PC-3 (cell line): Measurements from ENCODE around the gene ZNF318. TPM values are rescaled to one million over a fixed set of nuclear protein-coding genes. Genes with fewer than 3 reads are reported as not detected.
A peak's percentile ranks its signal among the peaks of the same experiment; 100 is the strongest.

Experiments
- ATAC-seq: fragments of 200-7000 bp; cut with Tn5 transposase; 2 replicates; pipeline ENCODE4 v1.9.1; 2020; ENCODE audit warnings: mild to moderate bottlenecking, moderate library complexity
- BruUV-seq: library from RNA; stranded (reverse); fragments of 400-500 nt; replicated peaks from 2 replicates; lab custom pipeline; 2021; lab: Mats Ljungman, UMichigan
- CTCF ChIA-PET: fragments of 300-600 bp; sonication (Branson Sonifier 250); formaldehyde crosslinking; loops from one replicate; lab custom pipeline; 2022; ENCODE audit warnings: antibody characterized with exemption; lab: Charles Lee
- POLR2A ChIA-PET: fragments of 300-600 bp; sonication (Branson Sonifier 250); formaldehyde crosslinking; loops from one replicate; lab custom pipeline; 2022; ENCODE audit warnings: antibody characterized with exemption; ENCODE audit not compliant: unreplicated experiment; lab: Charles Lee
- DNase-seq: peaks from one replicate; pipeline ENCODE4 v3.0.0-alpha.2; 2015
- H2AFZ ChIP-seq: fragments of 300-600 bp; sonication (generic); 2 replicates; pipeline ENCODE4 v1.6.0; 2016; ENCODE audit warnings: antibody characterized with exemption, low read length
- H3F3A ChIP-seq: fragments of 300-600 bp; sonication (generic); one replicate; pipeline ENCODE4 v1.6.0; 2017; ENCODE audit warnings: antibody characterized with exemption, low read length, control low read depth, mild to moderate bottlenecking; ENCODE audit not compliant: unreplicated experiment
- H3K27ac ChIP-seq: fragments of 300-600 bp; sonication (generic); 2 replicates; pipeline ENCODE4 v1.5.1; 2016; ENCODE audit warnings: mild to moderate bottlenecking, low read length
- H3K27me3 ChIP-seq: fragments of 300-600 bp; sonication (generic); 2 replicates; pipeline ENCODE4 v1.6.1; 2016; ENCODE audit warnings: low read length, mixed read lengths
- H3K36me3 ChIP-seq: fragments of 300-600 bp; sonication (generic); 2 replicates; pipeline ENCODE4 v1.6.1; 2016; ENCODE audit warnings: low read depth, mixed run types, low read length, mixed read lengths
- H3K4me1 ChIP-seq: fragments of 300-600 bp; sonication (generic); 2 replicates; pipeline ENCODE4 v1.5.1; 2016; ENCODE audit warnings: low read length; ENCODE audit not compliant: insufficient read depth
- H3K4me2 ChIP-seq: fragments of 300-600 bp; sonication (generic); 2 replicates; pipeline ENCODE4 v1.6.0; 2016; ENCODE audit warnings: low read length
- H3K4me3 ChIP-seq: fragments of 300-600 bp; sonication (generic); 2 replicates; pipeline ENCODE4 v1.5.1; 2016; ENCODE audit warnings: mild to moderate bottlenecking, low read length, mixed read lengths
- H3K79me2 ChIP-seq: fragments of 300-600 bp; sonication (generic); 2 replicates; pipeline ENCODE4 v1.6.1; 2017; ENCODE audit warnings: low read length, mixed read lengths
- H3K9ac ChIP-seq: fragments of 300-600 bp; sonication (generic); 2 replicates; pipeline ENCODE4 v1.6.0; 2016; ENCODE audit warnings: mild to moderate bottlenecking, low read length
- H3K9me2 ChIP-seq: fragments of 300-600 bp; sonication (generic); replicated peaks from 2 replicates; pipeline ENCODE4 v1.6.1; 2016; ENCODE audit warnings: mixed run types, low read length, mixed read lengths
- H3K9me3 ChIP-seq: fragments of 300-600 bp; sonication (generic); 2 replicates; pipeline ENCODE4 v1.6.1; 2016; ENCODE audit warnings: low read length, mixed read lengths
- H4K20me1 ChIP-seq: fragments of 300-600 bp; sonication (generic); 2 replicates; pipeline ENCODE4 v1.6.1; 2016; ENCODE audit warnings: low read length, mixed read lengths
- EZH2 ChIP-seq: fragments of 300-600 bp; sonication (generic); IDR thresholded peaks from one replicate; pipeline ENCODE4 v1.6.1; 2017; ENCODE audit warnings: antibody characterized with exemption, mild to moderate bottlenecking, low read length; ENCODE audit not compliant: unreplicated experiment
- EZH2phosphoT487 ChIP-seq: fragments of 300-600 bp; sonication (generic); IDR thresholded peaks from 2 replicates; pipeline ENCODE4 v1.6.1; 2018; ENCODE audit warnings: mild to moderate bottlenecking, antibody characterized with exemption, low read length, borderline replicate concordance
- intact Hi-C: fragments of 100-400 bp; cut with micrococcal nuclease; formaldehyde crosslinking; loops from 2 replicates; pipeline ENCODE4 v1.9.0; 2023
- total RNA-seq: library from RNA; depleted of rRNA; stranded (reverse); fragments of >200 nt; gene quantifications from 2 replicates; pipeline ENCODE4 v1.2.3, GENCODE V29; 2014
- TF ChIP-seq, protein P1 (sequence below): fragments of 300-600 bp; sonication (generic); conservative IDR thresholded peaks from 2 replicates; pipeline ENCODE4 v1.5.1; 2017; ENCODE audit warnings: antibody characterized with exemption, low read depth, mild to moderate bottlenecking, low read length

The ZNF318 gene
- total RNA-seq, 1 experiment from 2014 or later = 8.2 TPM

- no peaks in the 10 kb centered on the region for H3K4me1 ChIP-seq
- no peaks in the 10 kb centered on the region for H3K79me2 ChIP-seq
- DNase-seq (no peak), ATAC-seq (peak; percentile 53; the same call in 1 of the 2 replicates)
- TF ChIP-seq, protein P1, sequence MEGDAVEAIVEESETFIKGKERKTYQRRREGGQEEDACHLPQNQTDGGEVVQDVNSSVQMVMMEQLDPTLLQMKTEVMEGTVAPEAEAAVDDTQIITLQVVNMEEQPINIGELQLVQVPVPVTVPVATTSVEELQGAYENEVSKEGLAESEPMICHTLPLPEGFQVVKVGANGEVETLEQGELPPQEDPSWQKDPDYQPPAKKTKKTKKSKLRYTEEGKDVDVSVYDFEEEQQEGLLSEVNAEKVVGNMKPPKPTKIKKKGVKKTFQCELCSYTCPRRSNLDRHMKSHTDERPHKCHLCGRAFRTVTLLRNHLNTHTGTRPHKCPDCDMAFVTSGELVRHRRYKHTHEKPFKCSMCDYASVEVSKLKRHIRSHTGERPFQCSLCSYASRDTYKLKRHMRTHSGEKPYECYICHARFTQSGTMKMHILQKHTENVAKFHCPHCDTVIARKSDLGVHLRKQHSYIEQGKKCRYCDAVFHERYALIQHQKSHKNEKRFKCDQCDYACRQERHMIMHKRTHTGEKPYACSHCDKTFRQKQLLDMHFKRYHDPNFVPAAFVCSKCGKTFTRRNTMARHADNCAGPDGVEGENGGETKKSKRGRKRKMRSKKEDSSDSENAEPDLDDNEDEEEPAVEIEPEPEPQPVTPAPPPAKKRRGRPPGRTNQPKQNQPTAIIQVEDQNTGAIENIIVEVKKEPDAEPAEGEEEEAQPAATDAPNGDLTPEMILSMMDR = 0 out of 2 replicates have a peak, but pooled peaks have one; percentile 23
- no peak for TF ChIP-seq EZH2phosphoT487
- no peaks in the 10 kb centered on the region for H3K9me2 ChIP-seq
- peaks cover 24% of the 10 kb centered on the region; the same call in 1 of the 2 replicates for H3K36me3 ChIP-seq
- no peak overlapping the region for H3K27ac ChIP-seq
- H3K9ac ChIP-seq = no peak overlapping the region
- H3K27me3 ChIP-seq = no peaks in the 10 kb centered on the region
- H3F3A ChIP-seq = no peaks in the 10 kb centered on the region
- CTCF ChIA-PET = no interaction called here
- BruUV-seq = no TSS peak
- no peak overlapping the region for H3K4me3 ChIP-seq
- no peaks in the 10 kb centered on the region for H4K20me1 ChIP-seq
- POLR2A ChIA-PET = interaction anchor here (0.6 kb wide), 1 partner anchor 144 kb away, joined by 5 read pairs; no protein-coding TSS in a partner anchor
- H2AFZ ChIP-seq = no peak overlapping the region
- H3K4me2 ChIP-seq = no peak overlapping the region
- intact Hi-C loops = loop anchor here (10.0 kb wide), 1 partner anchor 144 kb away; no protein-coding TSS in a partner anchor
- no peaks in the 10 kb centered on the region for H3K9me3 ChIP-seq
Measured at GRCh38 chr6:43361269-43361668, 8.2 kb downstream of the ZNF318 start.

GRCh38 chr6:43359831-43360230 lies 9.6 kb downstream of the ZNF318 start:
- H3F3A ChIP-seq = no peaks in the 10 kb centered on the region
- H3K9me3 ChIP-seq = no peaks in the 10 kb centered on the region
- H4K20me1 ChIP-seq = no peaks in the 10 kb centered on the region
- no peak overlapping the region for H3K27ac ChIP-seq
- no peaks in the 10 kb centered on the region for H3K4me1 ChIP-seq
- no peaks in the 10 kb centered on the region for H3K79me2 ChIP-seq
- no peaks in the 10 kb centered on the region for H3K27me3 ChIP-seq
- intact Hi-C loops = loop anchor here (10.0 kb wide), 1 partner anchor 145 kb away; no protein-coding TSS in a partner anchor
- no peaks in the 10 kb centered on the region for H3K9me2 ChIP-seq
- peaks cover 32% of the 10 kb centered on the region; the same call in 1 of the 2 replicates for H3K36me3 ChIP-seq
- no peak overlapping the region for H3K9ac ChIP-seq
- ATAC-seq (no peak), DNase-seq (no peak)
- no peak overlapping the region for H3K4me2 ChIP-seq
- CTCF ChIA-PET = interaction anchor here (0.6 kb wide), 2 partner anchors 22 to 38 kb away, joined by 3 to 5 read pairs; no protein-coding TSS in a partner anchor
- TF ChIP-seq EZH2 = no peak
- no TSS peak for BruUV-seq
- POLR2A ChIA-PET = interaction anchor here (0.6 kb wide), 1 partner anchor 31 kb away, joined by 3 read pairs; no protein-coding TSS in a partner anchor
- H3K4me3 ChIP-seq = no peak overlapping the region
- no peak overlapping the region for H2AFZ ChIP-seq

DNA sequence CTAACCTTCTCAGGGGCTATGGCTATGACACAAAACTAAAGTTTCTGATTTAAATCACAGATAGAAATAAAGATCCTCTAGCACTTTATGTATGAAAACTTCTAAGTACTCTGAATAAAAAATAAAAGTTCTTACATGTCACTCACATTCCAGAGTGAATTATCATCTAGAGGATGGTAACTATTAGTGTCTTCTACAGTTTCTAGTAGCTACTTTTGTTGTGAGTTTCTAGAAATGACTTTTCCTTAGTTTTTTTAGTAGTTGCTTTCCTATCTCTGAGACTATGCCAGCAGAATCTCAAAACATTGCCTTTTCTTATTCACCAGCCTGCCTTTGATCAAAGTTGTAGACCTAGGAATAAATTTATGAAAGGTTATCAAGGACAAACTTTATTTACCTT lies 10.1 kb downstream of the ZNF318 start:
- Histone ChIP-seq H3F3A (no peaks in the 10 kb centered on the region), H3K4me3 (no peak overlapping the region), H4K20me1 (no peaks in the 10 kb centered on the region), H3K27ac (no peak overlapping the region), H3K9me2 (no peaks in the 10 kb centered on the region), H2AFZ (no peak overlapping the region), H3K9ac (no peak overlapping the region), H3K4me1 (no peaks in the 10 kb centered on the region), H3K79me2 (no peaks in the 10 kb centered on the region), H3K36me3 (peaks cover 30% of the 10 kb centered on the region; the same call in 1 of the 2 replicates), H3K4me2 (no peak overlapping the region), H3K9me3 (no peaks in the 10 kb centered on the region), H3K27me3 (no peaks in the 10 kb centered on the region)
- DNase-seq = no peak
- ChIA-PET CTCF (no interaction called here), POLR2A (no interaction called here)
- BruUV-seq = no TSS peak
- ATAC-seq = no peak
- TF ChIP-seq, protein P1 = no peak
- no peak for TF ChIP-seq EZH2
- no peak for TF ChIP-seq EZH2phosphoT487
- intact Hi-C loops = no loop called here
